GM12864 (cell line): ENCODE measurements around the gene MYL5.

Experiments used
- DNase-seq: peaks from one replicate; pipeline ENCODE4 v3.0.0-alpha.2; 2011; ENCODE audit warnings: low read depth
- H3K4me3 ChIP-seq: 2 replicates; pipeline ENCODE4 v1.5.1; 2011; ENCODE audit warnings: mild to moderate bottlenecking, low read depth, low read length, control low read depth
- CTCF ChIP-seq: IDR thresholded peaks from 2 replicates; pipeline ENCODE4 v1.5.1; 2011; ENCODE audit warnings: low read depth, mild to moderate bottlenecking, moderate library complexity, low read length, control low read depth, inconsistent platforms; ENCODE audit errors: missing control alignments

The MYL5 gene

GRCh38 chr4:722169-722725 lies 47.9 kb downstream of the MYL5 start:
- no peak for TF ChIP-seq CTCF
- H3K4me3 ChIP-seq = no peak overlapping the region
- no peak for DNase-seq

- TF ChIP-seq CTCF = no peak
- no peak for DNase-seq
These were observed 48.6 kb downstream of the MYL5 start for GRCh38 chr4:722851-723360.

GRCh38 chr4:723751-724530 lies 49.6 kb downstream of the MYL5 start:
- H3K4me3 ChIP-seq = no peak overlapping the region
- no peak for TF ChIP-seq CTCF
- DNase-seq = no peak

More at GRCh38 chr4:722851-723360, 48.6 kb downstream of the MYL5 start:
- no peak overlapping the region for H3K4me3 ChIP-seq

GRCh38 chr4:725391-726234 lies 51.3 kb downstream of the MYL5 start:
- TF ChIP-seq CTCF = no peak
- no peak overlapping the region for H3K4me3 ChIP-seq
- DNase-seq = no peak

GRCh38 chr4:726235-726787 lies 52.0 kb downstream of the MYL5 start:
- DNase-seq = no peak
- TF ChIP-seq CTCF = no peak
- no peak overlapping the region for H3K4me3 ChIP-seq

- no peak for DNase-seq
- TF ChIP-seq CTCF = no peak
- H3K4me3 ChIP-seq = no peak overlapping the region
These were observed 52.5 kb downstream of the MYL5 start for GRCh38 chr4:726838-727237.
